Progenitor cell of endocrine pancreas (in vitro differentiated cells): ENCODE data around the gene CRYBA1. TPM values are rescaled to one million over a fixed set of nuclear protein-coding genes. Genes with fewer than 3 reads are reported as not detected.
"Not testable (repeated sequence)": the region's sequence is repeated elsewhere in the genome, so short reads cannot be mapped to it uniquely, and the experiment has no call there.

Experiments used
- DNase-seq: peaks from one replicate; pipeline ENCODE4 v3.0.0; 2021; ENCODE audit warnings: low spot score; ENCODE audit not compliant: unreplicated experiment
- H3K27ac Mint-ChIP-seq: 2 replicates; pipeline ENCODE4 v1.8.0; 2021; ENCODE audit warnings: mild to moderate bottlenecking, moderate library complexity, mixed read lengths
- H3K27me3 Mint-ChIP-seq: 2 replicates; pipeline ENCODE4 v1.8.0; 2021; ENCODE audit warnings: mixed read lengths
- H3K36me3 Mint-ChIP-seq: 2 replicates; pipeline ENCODE4 v1.8.0; 2022; ENCODE audit warnings: mixed read lengths; ENCODE audit not compliant: insufficient read depth
- H3K4me1 Mint-ChIP-seq: 2 replicates; pipeline ENCODE4 v1.8.0; 2021; ENCODE audit warnings: low read depth, mixed read lengths
- H3K4me3 Mint-ChIP-seq: 2 replicates; pipeline ENCODE4 v1.8.0; 2021; ENCODE audit warnings: low read depth, mild to moderate bottlenecking, moderate library complexity, mixed read lengths
- H3K9me3 Mint-ChIP-seq: 2 replicates; pipeline ENCODE4 v1.8.0; 2021; ENCODE audit warnings: low read depth, mixed read lengths
- CTCF ChIP-seq: fragments of 200-600 bp; sonication (generic); IDR thresholded peaks from one replicate; pipeline ENCODE4 v1.5.0; 2021; ENCODE audit warnings: antibody characterized with exemption, mild to moderate bottlenecking; ENCODE audit not compliant: unreplicated experiment
- total RNA-seq: library from RNA; stranded (reverse); gene quantifications from 2 replicates; pipeline ENCODE4 v1.2.1, GENCODE V29; 2021

The CRYBA1 gene
- total RNA-seq, 1 donor from 2014 or later = not detected

GRCh38 chr17:29263916-29264315, 17.3 kb downstream of the CRYBA1 start:
- Mint-ChIP-seq H3K27ac (no peak overlapping the region), H3K27me3 (no peaks in the 10 kb centered on the region), H3K9me3 (no peaks in the 10 kb centered on the region), H3K36me3 (peaks cover 26% of the 10 kb centered on the region), H3K4me1 (no peaks in the 10 kb centered on the region), H3K4me3 (no peak overlapping the region)
- no peak for DNase-seq
- TF ChIP-seq CTCF = no peak

GRCh38 chr17:29271980-29272379, 25.3 kb downstream of the CRYBA1 start:
- Mint-ChIP-seq H3K36me3 (peaks cover 31% of the 10 kb centered on the region), H3K4me1 (peaks cover 14% of the 10 kb centered on the region)
- H3K9me3 Mint-ChIP-seq, H3K4me3 Mint-ChIP-seq, H3K27me3 Mint-ChIP-seq, H3K27ac Mint-ChIP-seq, DNase-seq: not testable (repeated sequence)

DNA sequence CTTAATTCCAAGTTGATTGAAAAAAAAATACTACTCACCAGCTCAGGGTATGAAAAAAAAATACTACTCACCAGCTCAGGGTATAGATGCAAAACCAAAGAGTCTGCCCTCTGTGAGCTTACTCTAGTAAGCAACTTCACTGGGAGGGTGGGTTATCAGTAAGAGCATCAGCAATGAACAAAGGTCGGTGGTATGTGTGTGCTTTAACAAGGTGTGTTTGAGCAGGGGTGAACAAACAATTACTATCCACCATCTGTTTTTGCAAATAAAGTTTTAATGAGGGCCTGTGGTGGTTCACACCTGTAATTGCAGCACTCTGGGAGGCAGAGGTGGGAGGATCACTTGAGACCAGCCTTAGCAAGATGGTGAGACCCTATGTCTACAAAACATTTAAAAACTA, 27.3 kb downstream of the CRYBA1 start:
- no peak for DNase-seq
- peak overlapping the region; percentile 46 for H3K27ac Mint-ChIP-seq
- H3K9me3 Mint-ChIP-seq = no peaks in the 10 kb centered on the region
- H3K4me1 Mint-ChIP-seq = peaks cover 18% of the 10 kb centered on the region
- no peaks in the 10 kb centered on the region for H3K27me3 Mint-ChIP-seq
- TF ChIP-seq CTCF = no peak
- no peak overlapping the region for H3K4me3 Mint-ChIP-seq
- peaks cover 37% of the 10 kb centered on the region for H3K36me3 Mint-ChIP-seq

GRCh38 chr17:29278692-29279091, 32.0 kb downstream of the CRYBA1 start:
- no peak for TF ChIP-seq CTCF
- DNase-seq = no peak
- Mint-ChIP-seq H3K4me1 (peaks cover 20% of the 10 kb centered on the region), H3K27ac (no peak overlapping the region), H3K36me3 (peaks cover 49% of the 10 kb centered on the region), H3K9me3 (no peaks in the 10 kb centered on the region), H3K27me3 (no peaks in the 10 kb centered on the region), H3K4me3 (no peak overlapping the region)

DNA sequence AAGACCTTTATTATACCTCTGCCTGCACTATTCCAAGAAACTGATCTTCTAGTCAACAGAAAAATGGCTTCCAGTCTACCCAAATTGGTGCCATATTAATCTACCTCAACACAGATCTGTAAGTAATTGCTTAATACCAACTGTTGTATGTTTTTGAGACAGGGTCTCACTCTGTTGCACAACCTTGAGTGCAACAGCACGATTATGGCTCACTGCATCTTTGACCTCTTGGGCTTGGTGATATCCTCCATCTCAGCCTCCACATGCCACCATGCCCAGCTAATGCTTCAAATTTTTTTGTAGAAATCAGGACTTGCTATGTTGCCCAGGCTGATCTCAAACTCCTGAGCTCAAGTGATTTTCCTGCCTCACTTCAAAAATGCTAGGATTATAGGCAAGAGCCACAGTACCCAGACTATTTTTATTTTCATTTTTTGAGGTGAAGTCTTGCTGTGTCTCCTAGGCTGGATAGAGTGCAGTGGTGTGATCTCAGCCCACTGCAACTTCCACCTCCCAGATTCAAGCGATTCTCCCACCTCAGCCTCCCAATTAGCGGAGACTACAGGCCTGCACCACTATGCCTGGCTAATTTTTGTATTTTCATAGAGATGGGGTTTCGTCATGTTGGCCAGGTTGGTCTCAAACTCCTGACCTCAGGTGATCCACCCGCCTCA, 32.9 kb downstream of the CRYBA1 start:
- Mint-ChIP-seq H3K4me1 (peaks cover 17% of the 10 kb centered on the region), H3K27ac (no peak overlapping the region), H3K4me3 (no peak overlapping the region), H3K36me3 (peaks cover 46% of the 10 kb centered on the region), H3K27me3 (no peaks in the 10 kb centered on the region), H3K9me3 (no peaks in the 10 kb centered on the region)
- no peak for TF ChIP-seq CTCF
- no peak for DNase-seq

DNA sequence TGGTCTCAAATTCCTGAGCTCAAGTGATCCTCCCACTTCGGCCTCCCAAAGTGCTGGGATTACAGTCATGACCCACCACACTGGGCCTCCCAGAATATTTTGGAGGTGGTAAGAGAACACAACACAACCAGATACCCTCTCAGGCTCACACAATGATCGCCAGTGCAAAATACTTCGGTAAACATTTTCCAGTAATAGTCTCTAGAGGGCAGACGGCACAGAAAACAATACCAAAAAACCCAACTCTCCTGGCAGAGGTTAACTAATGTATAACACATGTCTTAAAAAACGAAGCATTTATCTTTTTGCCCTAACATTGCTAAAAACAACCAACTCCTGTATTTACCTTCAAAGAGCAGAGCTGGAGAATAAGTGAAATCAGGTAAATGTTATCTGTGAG, 36.8 kb downstream of the CRYBA1 start:
- Mint-ChIP-seq H3K4me3 (no peak overlapping the region), H3K27ac (no peak overlapping the region)

More for the DNA sequence above, 36.8 kb downstream of the CRYBA1 start:
- no peaks in the 10 kb centered on the region for H3K27me3 Mint-ChIP-seq
- no peaks in the 10 kb centered on the region for H3K9me3 Mint-ChIP-seq
- H3K36me3 Mint-ChIP-seq = peaks cover 43% of the 10 kb centered on the region
- DNase-seq = no peak
- peak; percentile 13 for TF ChIP-seq CTCF
- H3K4me1 Mint-ChIP-seq = peaks cover 3% of the 10 kb centered on the region
